Effector CD8-positive, alpha-beta T cell (primary cell): Measurements from ENCODE around the gene OR2AT4.
"Not testable (repeated sequence)": the region's sequence is repeated elsewhere in the genome, so short reads cannot be mapped to it uniquely, and the experiment has no call there.

Experiments used
- DNase-seq: peaks from one replicate; lab custom pipeline; 2025; lab: John Stamatoyannopoulos, UW
- total RNA-seq, 4 experiments: gene quantifications; one replicate each; lab custom pipeline; 2026; lab: John Stamatoyannopoulos, UW

OR2AT4 gene
- 0 to 0.54 (median 0) reads per million in 4 experiments for total RNA-seq

GRCh38 chr11:75096456-75097172 is at the start of gene OR2AT4:
TSS of gene OR2AT4 (minus strand) at chr11:75096876.
- no peak for DNase-seq

- DNase-seq = no peak
These were observed 49.4 kb upstream of the OR2AT4 start for GRCh38 chr11:75145972-75146519.

- no peak for DNase-seq
These were observed 48.7 kb upstream of the OR2AT4 start for GRCh38 chr11:75145196-75145971.

GRCh38 chr11:75144716-75145014 is 48.0 kb upstream of the OR2AT4 start:
- no peak for DNase-seq

GRCh38 chr11:75143420-75143731 is 46.7 kb upstream of the OR2AT4 start:
- no peak for DNase-seq

GRCh38 chr11:75142714-75143419 is 46.2 kb upstream of the OR2AT4 start:
- DNase-seq = peak; percentile 21

- DNase-seq = no peak
These were observed 44.5 kb upstream of the OR2AT4 start for GRCh38 chr11:75141166-75141565.

- DNase-seq = peak; percentile 70
These were observed 43.8 kb upstream of the OR2AT4 start for GRCh38 chr11:75140269-75141138.

GRCh38 chr11:75135651-75136050 is 39.0 kb upstream of the OR2AT4 start:
- no peak for DNase-seq

- no peak for DNase-seq
These were observed 38.5 kb upstream of the OR2AT4 start for GRCh38 chr11:75135021-75135650.

- DNase-seq = no peak
These were observed 37.3 kb upstream of the OR2AT4 start for GRCh38 chr11:75133976-75134375.

GRCh38 chr11:75132080-75132479 is 35.4 kb upstream of the OR2AT4 start:
- no peak for DNase-seq

- no peak for DNase-seq
These were observed 29.9 kb upstream of the OR2AT4 start for GRCh38 chr11:75126564-75126963.

GRCh38 chr11:75118577-75118976 is 21.9 kb upstream of the OR2AT4 start:
- DNase-seq = no peak

GRCh38 chr11:75114465-75114864 is 17.8 kb upstream of the OR2AT4 start:
- no peak for DNase-seq

- DNase-seq = no peak
These were observed 16.4 kb upstream of the OR2AT4 start for GRCh38 chr11:75113030-75113429.

GRCh38 chr11:75112200-75112599 is 15.5 kb upstream of the OR2AT4 start:
- no peak for DNase-seq

- no peak for DNase-seq
These were observed 10.5 kb upstream of the OR2AT4 start for GRCh38 chr11:75107187-75107586.

- DNase-seq = not testable (repeated sequence)
These were observed 9.4 kb upstream of the OR2AT4 start for GRCh38 chr11:75105967-75106681.

- DNase-seq = no peak
These were observed 8.8 kb upstream of the OR2AT4 start for GRCh38 chr11:75105462-75105925.
